ENCODE data around the gene B4GALT5. TPM values are rescaled to one million over a fixed set of nuclear protein-coding genes. Genes with fewer than 3 reads are reported as not detected.

B4GALT5 gene
- total RNA-seq, 1 donor from 2014 or later, result 31.0 TPM

- intact Hi-C loops (cut with micrococcal nuclease), result no loop called here
- DNase-seq, result no peak
- H3K9me3 ChIP-seq (replicated peaks), result no peaks in the 10 kb centered on the region
- H3K4me3 ChIP-seq, result no peak overlapping the region
- H3K27ac ChIP-seq (replicated peaks), result no peak overlapping the region
- H3K36me3 ChIP-seq, result no peaks in the 10 kb centered on the region
- H3K27me3 ChIP-seq (ENCODE audit: low read depth), result no peaks in the 10 kb centered on the region
- H3K4me1 ChIP-seq, result peaks cover 83% of the 10 kb centered on the region
- no peak for TF ChIP-seq CTCF (IDR thresholded peaks at IDR 0.05; ENCODE audit: borderline replicate concordance)
These were observed 51.9 kb downstream of the B4GALT5 start for GRCh38 chr20:49661560-49662329.

GRCh38 chr20:49660912-49661311 is 52.8 kb downstream of the B4GALT5 start:
- no peak overlapping the region for H3K27ac ChIP-seq (replicated peaks)
- peaks cover 5% of the 10 kb centered on the region for H3K36me3 ChIP-seq
- peaks cover 82% of the 10 kb centered on the region for H3K4me1 ChIP-seq
- no peaks in the 10 kb centered on the region for H3K27me3 ChIP-seq (ENCODE audit: low read depth)
- no peak for DNase-seq
- H3K4me3 ChIP-seq, result no peak overlapping the region
- H3K9me3 ChIP-seq (replicated peaks), result no peaks in the 10 kb centered on the region
- TF ChIP-seq CTCF (IDR thresholded peaks at IDR 0.05; ENCODE audit: borderline replicate concordance), result no peak
- intact Hi-C loops (cut with micrococcal nuclease), result no loop called here

GRCh38 chr20:49659056-49659455 is 54.6 kb downstream of the B4GALT5 start:
- TF ChIP-seq CTCF (IDR thresholded peaks at IDR 0.05; ENCODE audit: borderline replicate concordance), result no peak
- no peaks in the 10 kb centered on the region for H3K9me3 ChIP-seq (replicated peaks)
- DNase-seq, result no peak
- intact Hi-C loops (cut with micrococcal nuclease), result no loop called here
- no peak overlapping the region for H3K4me3 ChIP-seq
- no peak overlapping the region for H3K27ac ChIP-seq (replicated peaks)
- peaks cover 82% of the 10 kb centered on the region for H3K4me1 ChIP-seq
- no peaks in the 10 kb centered on the region for H3K27me3 ChIP-seq (ENCODE audit: low read depth)
- peaks cover 24% of the 10 kb centered on the region for H3K36me3 ChIP-seq

GRCh38 chr20:49658508-49658907 is 55.2 kb downstream of the B4GALT5 start:
- DNase-seq, result no peak
- Histone ChIP-seq H3K4me1 (peaks cover 86% of the 10 kb centered on the region), H3K27me3 (ENCODE audit: low read depth) (no peaks in the 10 kb centered on the region), H3K36me3 (peaks cover 29% of the 10 kb centered on the region), H3K4me3 (no peak overlapping the region), H3K9me3 (replicated peaks) (no peaks in the 10 kb centered on the region), H3K27ac (replicated peaks) (no peak overlapping the region)
- intact Hi-C loops (cut with micrococcal nuclease), result no loop called here
- no peak for TF ChIP-seq CTCF (IDR thresholded peaks at IDR 0.05; ENCODE audit: borderline replicate concordance)

- DNase-seq, result no peak
- H3K4me3 ChIP-seq, result no peak overlapping the region
These were observed 56.4 kb downstream of the B4GALT5 start for GRCh38 chr20:49657118-49657901.

More at GRCh38 chr20:49657118-49657901, 56.4 kb downstream of the B4GALT5 start:
- Histone ChIP-seq H3K27ac (replicated peaks) (peak overlapping the region; percentile 14), H3K27me3 (ENCODE audit: low read depth) (no peaks in the 10 kb centered on the region), H3K9me3 (replicated peaks) (no peaks in the 10 kb centered on the region), H3K4me1 (peaks cover 76% of the 10 kb centered on the region), H3K36me3 (peaks cover 41% of the 10 kb centered on the region)
- TF ChIP-seq CTCF (IDR thresholded peaks at IDR 0.05; ENCODE audit: borderline replicate concordance), result no peak
- intact Hi-C loops (cut with micrococcal nuclease), result no loop called here
